HG02759 (cell line): ENCODE measurements around the gene PRDM16.

ENCODE experiments used
- ATAC-seq: cut with Tn5 transposase; IDR thresholded peaks from one replicate; pipeline ENCODE4 v1.9.1; 2021; ENCODE audit warnings: mild to moderate bottlenecking, moderate library complexity; ENCODE audit not compliant: unreplicated experiment

Gene PRDM16

GRCh38 chr1:3053366-3053980 is 15.5 kb upstream of the PRDM16 start:
- ATAC-seq, result no peak

DNA sequence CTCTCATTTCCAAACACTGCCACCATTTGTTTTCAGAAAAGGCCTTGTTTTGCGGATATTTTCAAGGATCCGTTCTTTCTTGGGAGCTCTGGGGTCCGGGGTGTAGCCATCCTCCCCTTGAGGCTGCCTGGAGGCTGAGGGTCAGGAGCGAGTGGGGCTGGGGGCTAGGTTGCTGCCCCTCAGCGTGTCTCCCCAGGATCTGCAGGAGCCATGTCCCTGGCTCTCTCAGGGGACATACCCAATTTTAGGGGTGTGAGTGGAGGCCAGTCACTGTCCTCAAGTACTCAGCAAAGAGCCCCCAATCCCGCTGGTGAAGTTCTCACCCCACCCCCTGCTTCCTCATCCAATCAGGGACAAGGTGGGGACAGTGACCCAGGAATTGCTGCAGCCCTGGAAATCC is 15.0 kb upstream of the PRDM16 start:
- no peak for ATAC-seq

DNA sequence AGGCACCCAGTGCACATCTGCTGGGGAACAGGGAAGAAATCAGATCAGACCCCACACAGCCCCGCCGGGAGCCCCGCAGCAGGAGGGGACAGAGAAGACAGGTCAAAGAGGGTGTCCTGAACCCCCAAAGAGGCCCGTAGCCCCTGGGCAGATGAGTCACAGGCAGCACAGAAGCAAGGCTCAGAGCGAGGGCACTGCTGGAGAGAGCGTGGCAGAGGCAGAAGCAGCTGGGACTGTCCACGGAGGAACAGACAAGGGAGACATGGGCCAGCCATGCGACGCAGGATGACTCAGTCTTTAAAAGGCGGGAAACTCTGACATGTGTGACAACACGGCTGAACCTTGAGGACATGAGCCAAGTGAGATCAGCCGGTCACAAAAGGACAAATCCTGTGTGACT is 14.5 kb upstream of the PRDM16 start:
- no peak for ATAC-seq

GRCh38 chr1:3055051-3055450 is 14.0 kb upstream of the PRDM16 start:
- ATAC-seq, result no peak

- no peak for ATAC-seq
Observed at GRCh38 chr1:3056641-3057040, 12.4 kb upstream of the PRDM16 start.

DNA sequence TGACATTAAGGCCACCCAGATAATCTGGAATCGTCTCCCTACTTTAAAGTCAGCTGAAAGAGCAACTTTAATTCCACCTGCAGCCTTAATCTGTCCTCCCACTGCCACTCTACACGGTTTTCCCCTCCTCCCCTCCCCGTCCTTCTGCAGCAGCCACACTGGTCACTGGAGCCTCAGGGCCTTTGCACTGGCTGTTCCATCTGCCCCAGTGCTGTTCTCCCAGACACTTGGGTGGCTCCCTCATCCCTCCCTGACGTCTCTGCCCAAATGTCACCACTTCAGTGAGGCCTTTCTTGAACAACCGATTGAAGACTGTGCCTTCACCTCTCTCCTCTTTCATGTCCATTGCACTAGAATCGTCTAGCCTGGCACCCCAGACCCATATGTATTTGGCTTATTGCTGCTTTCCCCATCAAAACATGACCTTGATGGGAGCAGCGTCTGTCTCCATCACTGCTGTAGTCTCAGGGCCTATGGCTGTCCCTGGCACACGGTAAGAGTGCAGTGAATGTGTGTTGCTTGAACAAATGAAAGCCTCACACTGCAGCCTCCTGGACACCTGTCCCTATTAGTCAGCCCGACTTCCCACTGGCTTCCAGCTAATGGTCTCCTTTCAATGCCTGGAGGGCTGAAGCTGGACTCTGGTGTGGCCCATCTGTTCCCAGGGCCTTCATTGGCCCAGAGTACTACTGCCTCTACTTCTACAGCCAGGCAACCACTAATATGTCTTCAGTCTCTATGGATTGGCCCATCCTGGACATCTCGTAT is 10.6 kb upstream of the PRDM16 start:
- ATAC-seq, result no peak

- ATAC-seq, result no peak
Observed at GRCh38 chr1:3060127-3060526, 8.9 kb upstream of the PRDM16 start.

- ATAC-seq, result no peak
Observed at GRCh38 chr1:3060601-3061551, 8.1 kb upstream of the PRDM16 start.

DNA sequence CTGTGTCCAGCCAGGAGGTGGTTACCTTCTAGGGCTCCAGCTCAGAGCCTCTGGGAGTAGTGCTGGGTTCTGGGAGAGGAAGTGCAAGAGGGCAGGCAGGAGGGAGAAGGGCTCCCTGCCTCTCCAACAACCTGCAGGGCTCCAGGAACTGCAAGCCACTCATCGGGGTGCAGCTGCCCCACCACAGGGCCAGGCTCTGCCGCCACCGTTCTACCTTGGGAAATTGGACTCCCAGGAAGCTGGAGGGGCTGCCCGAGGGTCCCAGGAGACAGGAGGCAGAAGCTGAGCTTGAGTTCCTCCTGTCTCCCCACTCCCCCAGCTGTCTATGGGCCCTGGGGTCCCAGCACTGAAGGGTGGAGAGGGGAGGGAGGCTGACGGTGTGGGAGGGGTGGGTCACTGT is 7.4 kb upstream of the PRDM16 start:
- ATAC-seq, result no peak

GRCh38 chr1:3061981-3062615 is 6.9 kb upstream of the PRDM16 start:
- ATAC-seq, result no peak

GRCh38 chr1:3062616-3063378 is 6.2 kb upstream of the PRDM16 start:
- ATAC-seq, result no peak

- ATAC-seq, result no peak
Observed at GRCh38 chr1:3063379-3064295, 5.4 kb upstream of the PRDM16 start.

DNA sequence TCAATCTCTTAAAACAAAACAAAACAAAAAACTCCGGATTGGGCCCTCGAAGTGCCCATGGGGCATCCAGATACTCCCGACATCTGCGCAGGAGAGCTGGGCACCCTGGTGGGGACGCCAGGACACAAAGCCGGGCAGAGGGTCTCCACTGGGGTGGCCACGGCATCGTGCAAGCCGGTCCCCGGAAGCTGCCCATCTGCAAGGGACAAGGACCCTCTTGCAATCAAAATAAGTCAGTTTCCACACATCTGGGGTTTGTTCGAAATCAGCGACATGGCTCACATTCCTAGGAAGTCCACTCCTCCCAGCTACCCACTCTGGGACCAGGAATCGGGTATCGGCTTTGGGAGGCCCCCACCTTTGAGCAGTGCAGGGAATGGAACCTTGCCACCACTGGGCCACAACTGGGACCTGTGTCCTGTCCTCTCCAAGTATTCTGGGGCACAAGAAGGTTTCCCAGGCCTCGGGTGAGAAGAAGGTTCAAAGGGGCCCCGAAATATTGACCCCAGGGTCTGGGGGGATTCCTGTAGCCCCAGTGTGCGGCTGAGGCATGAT is 4.6 kb upstream of the PRDM16 start:
- no peak for ATAC-seq

DNA sequence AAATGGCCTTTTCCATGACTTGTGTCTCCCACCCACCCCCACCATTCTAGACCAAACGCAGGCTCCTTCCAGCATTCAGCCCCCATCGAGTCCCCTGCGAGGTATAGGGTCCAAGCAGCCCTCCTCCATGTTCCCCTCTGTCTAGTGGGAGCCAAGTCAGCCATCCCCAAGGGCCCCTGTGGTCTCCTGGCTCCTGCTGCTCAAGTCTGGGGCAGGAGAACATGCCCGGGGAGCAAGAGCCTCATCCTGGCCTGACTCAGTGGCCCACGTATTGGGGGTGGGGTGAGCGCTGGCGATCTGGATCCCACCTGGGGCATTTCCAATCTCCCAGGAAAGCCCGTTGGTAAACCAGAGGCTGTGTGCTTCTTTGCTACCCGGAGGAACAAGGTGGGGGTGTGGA is 4.1 kb upstream of the PRDM16 start:
- ATAC-seq, result no peak

DNA sequence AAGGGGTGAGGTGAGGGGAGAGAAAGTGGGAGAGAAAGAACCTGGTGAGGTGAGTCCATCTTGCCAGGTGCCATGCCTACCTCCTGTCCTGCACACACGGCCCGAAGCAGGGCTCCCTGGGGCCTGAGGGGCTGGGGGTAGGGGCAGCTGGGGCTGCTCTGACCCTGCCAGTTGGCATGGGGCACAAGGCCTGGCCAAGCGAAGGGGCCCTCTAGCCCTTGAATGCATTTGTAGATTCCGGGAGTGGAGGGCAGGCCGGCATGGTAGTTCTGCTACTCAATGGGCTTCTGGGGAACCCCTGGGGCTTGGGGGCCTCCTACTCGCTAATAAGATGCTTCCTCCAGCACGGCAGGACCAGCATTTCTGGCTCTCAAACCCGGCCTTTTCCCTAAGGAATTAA is 3.6 kb upstream of the PRDM16 start:
- ATAC-seq, result no peak

- ATAC-seq, result no peak
Observed at GRCh38 chr1:3065797-3066196, 3.2 kb upstream of the PRDM16 start.

DNA sequence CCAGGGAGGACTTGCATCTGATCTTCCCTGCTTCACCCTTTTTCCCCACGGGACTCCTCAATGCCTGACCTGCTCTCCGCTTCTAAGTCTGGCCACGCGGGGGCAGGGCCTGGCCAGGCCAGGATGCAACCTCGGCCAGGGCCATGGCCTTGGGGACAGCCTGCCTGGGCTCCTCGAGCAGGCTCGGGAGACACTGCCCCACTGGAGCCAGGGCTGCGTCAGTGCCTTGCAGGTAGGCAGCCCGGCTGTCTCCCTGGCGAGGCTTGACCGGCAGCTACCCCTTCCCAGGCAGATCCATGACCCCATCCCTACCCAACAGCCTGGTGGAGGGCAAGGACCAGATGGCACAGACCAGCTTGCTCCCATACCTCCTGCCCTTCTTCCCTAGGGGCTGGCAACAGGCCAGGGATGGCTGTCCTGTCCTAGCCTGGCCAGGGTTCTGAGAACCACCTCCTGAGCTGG is 2.7 kb upstream of the PRDM16 start:
- no peak for ATAC-seq

GRCh38 chr1:3066826-3067225 is 2.2 kb upstream of the PRDM16 start:
- no peak for ATAC-seq

- no peak for ATAC-seq
Observed at GRCh38 chr1:3067301-3067670, 1.7 kb upstream of the PRDM16 start.
